Dermis blood vessel endothelial cell (primary cell): Measurements from ENCODE around the gene RAB7B. TPM values are rescaled to one million over a fixed set of nuclear protein-coding genes. Genes with fewer than 3 reads are reported as not detected.
A peak's percentile ranks its signal among the peaks of the same experiment; 100 is the strongest.

Experiments used
- DNase-seq: peaks from one replicate; pipeline ENCODE4 v3.0.0; 2010
- total RNA-seq: library from RNA; depleted of rRNA; stranded (reverse); fragments of >200 nt; gene quantifications from 2 replicates; pipeline ENCODE4 v1.2.3, GENCODE V29; 2014

Gene RAB7B
- total RNA-seq, 1 donor from 2014 or later, result not detected

GRCh38 chr1:205972491-205973168, 30.6 kb downstream of the RAB7B start:
- no peak for DNase-seq

DNA sequence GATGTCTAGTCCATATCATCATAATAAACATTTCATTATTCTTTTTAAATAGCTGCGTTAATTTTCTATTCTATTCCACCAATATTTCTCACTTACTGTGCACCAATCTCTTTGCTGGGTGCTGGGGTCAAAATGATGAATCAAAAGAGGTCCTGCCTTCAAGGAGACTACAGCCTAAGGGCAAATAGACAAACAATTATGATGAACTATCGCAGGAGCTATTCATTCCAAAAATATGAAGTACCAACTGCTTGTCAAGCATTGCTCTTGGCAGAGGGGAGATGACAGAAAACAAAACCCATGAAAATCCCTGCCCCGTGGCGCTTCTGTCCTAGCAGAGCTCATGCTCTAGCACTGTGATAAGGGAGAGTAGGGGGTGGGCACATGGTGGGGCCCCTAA, 31.1 kb downstream of the RAB7B start:
- DNase-seq, result no peak

DNA sequence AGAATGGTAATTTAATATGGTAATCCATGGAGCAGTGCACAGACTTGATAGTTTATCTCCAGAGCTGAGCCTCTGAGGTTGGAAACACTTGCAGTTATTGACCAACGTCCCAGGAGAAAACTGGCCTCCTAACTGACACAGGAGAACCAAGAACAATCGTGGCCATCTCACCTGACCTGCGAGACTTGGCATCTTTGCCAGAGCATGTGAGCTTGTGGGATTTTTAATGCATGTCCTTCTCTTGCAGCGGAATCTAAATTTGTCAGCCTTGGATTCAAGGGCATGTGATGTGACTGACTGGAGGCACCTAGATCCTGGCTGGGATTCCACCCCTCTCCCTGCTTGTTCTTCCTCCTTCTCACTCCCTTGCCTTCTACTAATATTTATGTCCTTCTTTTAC, 32.1 kb downstream of the RAB7B start:
- no peak for DNase-seq

DNA sequence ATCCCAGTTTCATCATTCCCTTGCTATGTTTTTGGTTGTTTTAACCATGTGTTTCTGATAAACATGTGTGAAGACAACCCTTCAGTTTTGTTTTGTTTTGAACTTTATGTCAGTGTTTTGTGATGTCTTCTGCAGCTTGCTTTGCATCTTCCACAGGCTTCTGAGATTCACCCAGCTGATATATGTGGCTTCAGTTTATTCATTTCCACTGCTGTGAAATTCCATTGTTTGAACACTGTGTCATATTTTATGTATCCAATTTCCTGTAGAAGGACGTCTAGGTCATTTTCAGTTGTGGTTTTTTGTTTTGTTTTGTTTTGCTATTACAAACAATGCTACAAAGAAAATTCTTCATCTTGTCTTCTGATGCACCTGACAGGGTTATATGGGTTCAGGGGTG, 32.7 kb downstream of the RAB7B start:
- DNase-seq, result peak; percentile 42

DNA sequence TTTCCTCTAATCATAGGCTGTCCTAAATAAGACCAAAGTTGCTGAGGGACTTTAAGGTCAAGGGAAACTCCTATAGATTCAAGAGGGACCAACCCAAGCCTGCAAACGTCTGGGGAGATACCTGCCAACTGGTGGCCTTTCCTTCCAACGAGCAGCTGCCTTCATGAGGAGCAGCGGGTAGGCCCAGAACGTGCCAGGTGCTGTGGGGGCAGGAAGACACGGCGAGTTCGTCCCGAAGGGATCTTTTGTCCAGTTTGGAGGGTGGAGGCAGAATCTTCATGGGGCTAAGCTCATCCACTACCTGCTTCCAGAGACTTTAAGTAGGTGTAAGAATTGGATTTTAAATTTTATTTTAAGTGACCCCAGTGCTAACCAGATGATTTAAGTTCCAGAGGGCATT, 34.0 kb downstream of the RAB7B start:
- no peak for DNase-seq

DNA sequence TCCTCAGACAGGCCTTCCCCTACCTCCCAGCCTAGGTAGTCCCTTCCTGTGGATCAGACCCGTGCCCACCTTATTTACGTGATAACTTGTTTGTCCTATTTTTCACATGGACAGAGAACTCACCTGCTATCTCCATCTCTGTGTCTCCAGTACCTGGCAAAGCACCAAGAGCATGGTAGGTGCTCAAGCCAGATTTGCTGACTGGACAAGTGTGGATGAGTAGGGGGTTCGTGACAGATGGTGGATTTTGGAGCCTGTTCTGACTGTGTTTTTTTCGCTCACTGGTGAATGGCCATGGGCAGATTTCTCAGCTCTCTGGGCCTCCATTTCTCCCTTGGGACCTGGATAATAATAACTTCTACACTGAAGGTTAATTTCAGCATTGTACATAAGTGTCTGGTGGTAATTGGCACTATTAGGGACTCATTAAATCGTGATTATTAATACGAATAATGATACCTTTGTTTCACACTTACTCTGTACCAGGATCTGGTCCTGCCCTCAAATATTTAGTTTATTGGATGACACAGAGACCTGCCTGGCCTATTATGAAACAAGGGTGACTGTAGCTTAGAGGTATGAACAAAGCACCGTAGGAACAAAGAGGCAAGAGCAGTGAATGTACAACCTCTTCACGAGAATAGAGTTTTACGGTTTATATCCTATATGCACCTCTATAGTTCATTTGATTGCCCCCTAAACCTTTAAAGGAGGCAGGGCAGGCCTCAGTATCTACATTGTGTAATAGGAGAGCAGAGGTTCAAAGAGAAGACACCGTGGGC, 35.5 kb downstream of the RAB7B start:
- DNase-seq, result no peak

GRCh38 chr1:205965036-205965884, 37.9 kb downstream of the RAB7B start:
- no peak for DNase-seq

- DNase-seq, result peak; percentile 40
Observed at GRCh38 chr1:205963352-205964155, 39.6 kb downstream of the RAB7B start.

DNA sequence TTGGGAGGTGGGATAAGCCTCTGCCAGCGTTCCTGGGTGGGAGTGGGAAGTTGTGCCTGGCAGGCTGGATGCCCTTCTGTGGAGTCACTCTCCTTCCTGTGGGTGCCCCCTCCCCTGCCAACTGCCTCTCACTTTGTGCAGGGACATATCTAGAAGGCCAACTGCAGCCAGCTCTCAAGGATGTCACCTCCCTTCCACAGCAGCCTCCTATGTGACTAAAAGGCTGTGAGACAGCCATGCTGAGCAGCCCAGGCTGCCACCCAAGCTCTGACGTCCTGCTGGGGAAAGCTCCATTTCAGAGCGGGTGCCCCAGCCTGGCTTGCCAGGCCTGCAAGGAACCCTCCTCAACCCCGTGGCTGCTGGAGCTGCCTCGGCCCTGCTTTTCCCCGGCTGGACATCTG, 40.4 kb downstream of the RAB7B start:
- no peak for DNase-seq

GRCh38 chr1:205961991-205962820, 41.0 kb downstream of the RAB7B start:
- peak; percentile 31 for DNase-seq

GRCh38 chr1:205961405-205961804, 41.8 kb downstream of the RAB7B start:
- peak; percentile 58 for DNase-seq

DNA sequence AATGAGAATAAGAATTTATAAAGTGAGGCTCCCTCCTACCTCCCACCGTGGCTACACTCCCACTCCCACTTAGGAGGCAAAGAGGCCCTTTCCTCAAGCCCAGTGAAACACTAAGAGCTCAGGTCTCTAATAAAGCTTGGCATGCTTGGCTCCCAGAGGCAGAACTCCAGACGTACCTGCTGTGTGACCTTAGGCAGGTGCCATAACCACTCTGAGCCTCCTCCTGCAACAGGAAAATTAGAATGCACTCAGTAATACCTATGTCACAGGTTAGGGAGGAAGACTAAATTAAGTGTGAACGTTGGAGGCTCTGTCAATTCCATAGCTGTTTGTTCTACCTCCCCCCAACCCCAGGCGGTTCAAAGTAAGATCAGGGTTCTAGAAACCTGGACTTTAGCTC, 43.4 kb downstream of the RAB7B start:
- no peak for DNase-seq

DNA sequence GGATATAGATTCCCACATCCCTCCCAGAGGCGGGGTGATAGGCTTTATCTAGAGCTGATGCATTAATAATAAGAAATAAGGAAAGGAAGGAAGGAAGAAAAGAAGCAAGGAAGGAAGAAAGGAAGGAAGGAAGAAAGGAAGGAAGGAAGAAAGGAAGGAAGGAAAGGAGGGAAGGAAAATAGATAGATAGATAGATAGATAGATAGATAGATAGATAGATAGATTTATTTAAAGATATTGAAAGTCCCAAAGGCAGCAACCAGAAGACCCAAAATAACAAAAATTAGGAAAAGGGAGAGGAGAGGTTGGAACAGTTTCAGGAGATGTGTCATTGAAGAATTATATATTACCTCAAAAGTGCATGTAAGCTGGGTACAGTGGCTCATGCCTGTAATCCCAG, 47.7 kb downstream of the RAB7B start:
- DNase-seq, result no peak

GRCh38 chr1:205954819-205955404, 48.3 kb downstream of the RAB7B start:
- no peak for DNase-seq

- peak; percentile 61 for DNase-seq
Observed at GRCh38 chr1:205951746-205952145, 51.4 kb downstream of the RAB7B start.

DNA sequence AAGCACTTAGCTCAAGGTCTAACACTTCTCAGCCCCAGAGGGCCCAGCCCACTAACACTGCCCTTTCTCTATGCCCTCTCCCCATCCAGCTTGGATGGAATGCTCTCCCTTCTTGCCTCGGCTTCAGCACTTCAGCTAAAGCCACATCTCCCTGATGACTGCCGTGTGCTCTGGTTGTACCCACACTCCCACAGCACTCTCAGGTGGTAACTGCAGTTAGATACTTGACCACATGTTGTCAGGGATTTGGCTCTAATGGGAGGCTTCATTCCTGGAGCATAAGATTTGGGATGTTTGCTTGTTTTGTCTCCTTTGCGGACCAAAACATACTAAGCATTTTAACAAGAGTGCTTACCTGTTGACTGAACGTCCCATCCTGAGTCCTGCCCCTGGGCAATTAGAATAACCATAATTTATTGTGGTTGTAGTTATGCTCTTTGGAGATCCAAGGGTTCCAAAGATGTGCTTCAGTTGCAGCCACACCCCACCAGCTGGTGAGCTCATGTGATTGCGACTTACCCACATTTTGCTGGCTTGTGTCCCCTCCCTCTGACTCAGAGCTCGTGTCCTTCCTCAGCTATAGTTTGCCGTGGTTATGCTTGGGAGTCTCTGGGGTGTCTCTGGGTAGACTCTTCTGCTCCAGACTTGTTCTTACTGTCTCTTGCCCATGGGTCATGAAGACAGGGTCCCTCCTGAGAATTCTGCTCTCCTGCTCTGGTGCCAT, 52.2 kb downstream of the RAB7B start:
- no peak for DNase-seq

DNA sequence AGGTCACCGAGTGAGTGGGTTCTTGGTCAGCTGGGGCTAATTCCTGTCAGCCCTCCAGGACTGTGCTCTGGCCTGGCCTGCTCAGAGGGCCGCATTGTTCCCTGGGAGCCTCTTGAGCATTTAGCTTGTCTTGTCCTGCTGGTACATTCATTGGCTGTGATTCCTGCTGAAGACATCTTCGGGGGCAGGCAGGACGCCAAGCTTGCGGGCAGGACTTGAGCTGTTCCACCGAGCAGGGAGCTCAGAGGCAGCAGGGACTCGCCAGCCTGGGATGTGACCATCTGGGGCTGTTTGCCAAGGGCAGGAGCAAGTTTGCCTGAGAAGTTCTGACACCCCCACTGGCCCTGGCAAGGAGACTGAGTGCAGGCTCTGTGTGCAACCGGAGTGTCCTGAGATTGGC, 52.9 kb downstream of the RAB7B start:
- DNase-seq, result no peak

DNA sequence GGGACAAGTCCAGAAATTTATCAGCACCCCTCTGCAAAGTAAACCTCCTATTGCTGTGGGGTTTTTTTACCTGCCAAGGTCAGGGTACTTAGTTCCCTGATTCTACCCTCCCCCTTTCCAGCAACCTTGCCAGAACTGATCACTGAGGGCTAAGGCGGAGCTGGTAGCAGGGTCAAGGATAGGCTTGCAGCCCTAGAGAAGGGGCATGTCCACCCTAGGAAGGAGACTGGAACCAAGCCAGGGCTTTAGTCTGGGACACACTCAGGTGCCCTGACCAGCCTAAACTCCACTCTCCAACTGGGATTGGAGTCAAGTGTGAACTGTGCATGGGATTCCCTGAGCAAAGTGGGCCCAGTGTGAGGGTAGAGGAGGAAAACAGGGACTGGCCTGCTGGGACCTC, 53.4 kb downstream of the RAB7B start:
- no peak for DNase-seq

GRCh38 chr1:205948886-205949285, 54.3 kb downstream of the RAB7B start:
- DNase-seq, result no peak

DNA sequence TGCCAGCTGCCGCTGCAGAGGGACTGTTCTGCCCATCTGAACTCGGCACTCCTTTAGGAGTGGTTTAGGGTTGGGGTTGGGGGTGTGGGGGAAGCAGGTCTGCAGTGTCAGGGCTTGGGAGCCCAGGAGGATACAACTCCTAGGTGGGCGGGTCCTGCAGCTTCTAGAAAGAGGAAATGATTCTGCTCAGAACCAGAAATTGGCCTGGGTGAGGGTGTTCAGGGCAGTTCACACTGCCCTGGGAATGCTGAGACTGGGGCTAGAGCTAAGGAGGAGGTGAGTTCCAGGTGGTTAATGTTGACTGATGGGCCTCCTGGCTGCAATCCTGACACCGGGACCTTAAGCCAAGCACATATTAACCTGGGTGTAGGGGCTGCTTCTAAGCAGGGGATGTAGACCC, 55.2 kb downstream of the RAB7B start:
- no peak for DNase-seq

- no peak for DNase-seq
Observed at GRCh38 chr1:205947024-205947423, 56.2 kb downstream of the RAB7B start.
